Glomerular visceral epithelial cell (primary cell): Measurements from ENCODE around the gene ADAMTS2.

ENCODE experiments used
- DNase-seq: peaks from one replicate; pipeline ENCODE4 v3.0.0-alpha.2; 2016; ENCODE audit errors: extremely low spot score

ADAMTS2 gene

GRCh38 chr5:179254638-179255271 lies 90.5 kb downstream of the ADAMTS2 start:
- DNase-seq, result no peak

GRCh38 chr5:179253730-179254129 lies 91.5 kb downstream of the ADAMTS2 start:
- no peak for DNase-seq

- DNase-seq, result no peak
Measured at GRCh38 chr5:179251276-179251969, 93.8 kb downstream of the ADAMTS2 start.

- no peak for DNase-seq
Measured at GRCh38 chr5:179250561-179251225, 94.6 kb downstream of the ADAMTS2 start.

GRCh38 chr5:179246227-179246626 lies 99.0 kb downstream of the ADAMTS2 start:
- no peak for DNase-seq

- DNase-seq, result no peak
Measured at GRCh38 chr5:179245031-179245430, 100.2 kb downstream of the ADAMTS2 start.

- no peak for DNase-seq
Measured at GRCh38 chr5:179244044-179244443, 101.2 kb downstream of the ADAMTS2 start.

GRCh38 chr5:179243333-179243732 lies 101.9 kb downstream of the ADAMTS2 start:
- DNase-seq, result no peak

GRCh38 chr5:179242676-179243075 lies 102.6 kb downstream of the ADAMTS2 start:
- DNase-seq, result no peak

- no peak for DNase-seq
Measured at GRCh38 chr5:179241764-179242370, 103.4 kb downstream of the ADAMTS2 start.

GRCh38 chr5:179241175-179241574 lies 104.1 kb downstream of the ADAMTS2 start:
- DNase-seq, result no peak

GRCh38 chr5:179240561-179240960 lies 104.7 kb downstream of the ADAMTS2 start:
- DNase-seq, result no peak

- no peak for DNase-seq
Measured at GRCh38 chr5:179239256-179240135, 105.8 kb downstream of the ADAMTS2 start.

GRCh38 chr5:179238628-179238970 lies 106.7 kb downstream of the ADAMTS2 start:
- no peak for DNase-seq

- DNase-seq, result no peak
Measured at GRCh38 chr5:179237770-179238627, 107.3 kb downstream of the ADAMTS2 start.

- no peak for DNase-seq
Measured at GRCh38 chr5:179235416-179236400, 109.6 kb downstream of the ADAMTS2 start.

GRCh38 chr5:179234563-179235135 lies 110.6 kb downstream of the ADAMTS2 start:
- DNase-seq, result no peak

- DNase-seq, result no peak
Measured at GRCh38 chr5:179233909-179234562, 111.2 kb downstream of the ADAMTS2 start.
